Measurements from ENCODE around the gene DPEP1. TPM values are rescaled to one million over a fixed set of nuclear protein-coding genes. Genes with fewer than 3 reads are reported as not detected.

Gene DPEP1
- total and polyA plus RNA-seq, 10 donors = 0.33 to 39.5 (median 2.0) TPM

DNA sequence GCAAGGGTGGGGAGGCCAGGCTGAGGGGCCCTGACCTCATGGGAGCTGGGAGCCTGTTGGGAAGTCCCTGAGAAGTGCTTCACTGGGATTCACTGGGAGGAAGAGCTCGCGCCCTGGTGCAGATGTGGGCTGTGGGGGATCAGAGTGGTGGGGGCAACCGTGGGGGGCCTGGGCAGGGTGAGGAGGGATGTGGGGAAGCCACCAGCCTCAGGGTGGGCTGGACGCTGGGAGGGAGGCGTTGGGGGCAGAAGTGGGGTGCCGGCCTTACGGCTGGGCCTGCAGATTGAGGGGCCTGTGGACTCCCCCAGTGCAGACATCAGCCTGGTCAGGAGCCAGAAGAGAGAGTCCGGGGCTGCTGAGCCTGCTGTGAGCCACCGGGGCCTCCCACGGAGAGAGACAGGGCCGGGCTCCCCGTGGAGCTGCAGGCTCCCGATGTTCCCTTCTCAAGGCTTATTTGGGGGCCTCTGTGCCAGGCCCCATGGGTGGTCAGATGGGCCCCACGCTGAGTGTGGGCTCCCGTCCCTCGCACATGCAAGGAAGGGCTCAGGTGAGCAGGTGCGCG is 7.8 kb downstream of the DPEP1 start:
- Histone ChIP-seq H3K36me3 (no peaks in the 10 kb centered on the region), H3K9me3 (peaks cover 0 to 4% (median 0%) of the 10 kb centered on the region in 8 donors), H3K4me3 (no peak overlapping the region), H3K27me3 (replicated peaks in 1 of 7) (peaks cover 0 to 22% (median 0%) of the 10 kb centered on the region in 7 donors), H3K27ac (no peak overlapping the region), H3K4me1 (peaks cover 0 to 35% (median 13%) of the 10 kb centered on the region in 6 donors)
- intact Hi-C loops (cut with DNase I; ENCODE audit: low total_unique reads) = no loop called here
- DNase-seq = no peak
- WGBS, 5 donors = 83 to 90% (median 86%) methylated on average over 14 to 18 of the region's 18 CpGs
- TF ChIP-seq, protein P1, sequence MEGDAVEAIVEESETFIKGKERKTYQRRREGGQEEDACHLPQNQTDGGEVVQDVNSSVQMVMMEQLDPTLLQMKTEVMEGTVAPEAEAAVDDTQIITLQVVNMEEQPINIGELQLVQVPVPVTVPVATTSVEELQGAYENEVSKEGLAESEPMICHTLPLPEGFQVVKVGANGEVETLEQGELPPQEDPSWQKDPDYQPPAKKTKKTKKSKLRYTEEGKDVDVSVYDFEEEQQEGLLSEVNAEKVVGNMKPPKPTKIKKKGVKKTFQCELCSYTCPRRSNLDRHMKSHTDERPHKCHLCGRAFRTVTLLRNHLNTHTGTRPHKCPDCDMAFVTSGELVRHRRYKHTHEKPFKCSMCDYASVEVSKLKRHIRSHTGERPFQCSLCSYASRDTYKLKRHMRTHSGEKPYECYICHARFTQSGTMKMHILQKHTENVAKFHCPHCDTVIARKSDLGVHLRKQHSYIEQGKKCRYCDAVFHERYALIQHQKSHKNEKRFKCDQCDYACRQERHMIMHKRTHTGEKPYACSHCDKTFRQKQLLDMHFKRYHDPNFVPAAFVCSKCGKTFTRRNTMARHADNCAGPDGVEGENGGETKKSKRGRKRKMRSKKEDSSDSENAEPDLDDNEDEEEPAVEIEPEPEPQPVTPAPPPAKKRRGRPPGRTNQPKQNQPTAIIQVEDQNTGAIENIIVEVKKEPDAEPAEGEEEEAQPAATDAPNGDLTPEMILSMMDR (IDR thresholded peaks at IDR 0.05 in 8 of 11, conservative IDR thresholded peaks at IDR 0.05 in 3 of 11) = no peak
- no peak for TF ChIP-seq POLR2AphosphoS5 (IDR thresholded peaks at IDR 0.05)
- TF ChIP-seq POLR2A (IDR thresholded peaks at IDR 0.05) = no peak

DNA sequence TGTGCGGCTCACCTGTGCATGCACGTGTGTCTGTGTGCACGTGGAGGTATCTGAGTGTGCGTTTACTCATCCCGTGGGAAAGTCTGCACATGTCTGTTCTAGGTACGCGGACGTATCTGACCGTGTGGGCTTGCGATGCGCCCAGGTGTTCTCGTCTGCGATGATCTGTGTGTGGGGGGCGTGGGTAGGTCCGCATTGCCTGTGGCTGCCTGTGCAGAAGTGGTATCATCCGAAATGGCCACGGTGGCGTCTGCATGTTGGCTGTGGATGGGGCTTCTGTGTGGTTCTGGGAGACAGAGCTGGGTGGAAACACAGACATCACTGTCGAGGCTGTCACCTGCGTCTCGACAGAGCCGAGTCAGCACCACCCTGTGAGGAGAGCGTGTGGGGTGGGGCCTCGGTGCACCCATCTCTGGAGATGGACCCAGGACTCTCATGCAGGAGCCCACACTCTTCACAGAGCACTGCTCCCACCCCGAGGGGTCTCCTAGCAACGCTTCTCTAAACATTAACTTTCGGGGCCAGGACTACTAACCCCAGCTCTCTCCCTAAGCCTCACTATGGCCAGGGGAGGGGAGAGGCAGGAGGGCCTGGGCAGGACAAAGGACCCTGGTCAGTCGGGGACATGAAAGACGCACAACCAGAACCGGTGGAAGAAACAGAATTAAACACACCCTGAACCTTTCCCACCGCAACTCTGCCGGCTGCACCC is 8.4 kb downstream of the DPEP1 start:
- Histone ChIP-seq H3K27ac (no peak overlapping the region), H3K4me1 (peaks cover 0 to 29% (median 13%) of the 10 kb centered on the region in 6 donors), H3K9me3 (no peaks in the 10 kb centered on the region), H3K4me3 (no peak overlapping the region), H3K36me3 (no peaks in the 10 kb centered on the region), H3K27me3 (replicated peaks in 1 of 7) (peaks cover 0 to 22% (median 0%) of the 10 kb centered on the region in 7 donors)
- intact Hi-C loops (cut with DNase I; ENCODE audit: low total_unique reads) = no loop called here
- no peak for DNase-seq
- no peak for TF ChIP-seq POLR2AphosphoS5 (IDR thresholded peaks at IDR 0.05)
- TF ChIP-seq POLR2A (IDR thresholded peaks at IDR 0.05) = no peak
- TF ChIP-seq, protein P1 (IDR thresholded peaks at IDR 0.05 in 8 of 11, conservative IDR thresholded peaks at IDR 0.05 in 3 of 11) = no peak
- WGBS, 5 donors = 88 to 93% (median 91%) methylated on average over 32 of the region's 32 CpGs

DNA sequence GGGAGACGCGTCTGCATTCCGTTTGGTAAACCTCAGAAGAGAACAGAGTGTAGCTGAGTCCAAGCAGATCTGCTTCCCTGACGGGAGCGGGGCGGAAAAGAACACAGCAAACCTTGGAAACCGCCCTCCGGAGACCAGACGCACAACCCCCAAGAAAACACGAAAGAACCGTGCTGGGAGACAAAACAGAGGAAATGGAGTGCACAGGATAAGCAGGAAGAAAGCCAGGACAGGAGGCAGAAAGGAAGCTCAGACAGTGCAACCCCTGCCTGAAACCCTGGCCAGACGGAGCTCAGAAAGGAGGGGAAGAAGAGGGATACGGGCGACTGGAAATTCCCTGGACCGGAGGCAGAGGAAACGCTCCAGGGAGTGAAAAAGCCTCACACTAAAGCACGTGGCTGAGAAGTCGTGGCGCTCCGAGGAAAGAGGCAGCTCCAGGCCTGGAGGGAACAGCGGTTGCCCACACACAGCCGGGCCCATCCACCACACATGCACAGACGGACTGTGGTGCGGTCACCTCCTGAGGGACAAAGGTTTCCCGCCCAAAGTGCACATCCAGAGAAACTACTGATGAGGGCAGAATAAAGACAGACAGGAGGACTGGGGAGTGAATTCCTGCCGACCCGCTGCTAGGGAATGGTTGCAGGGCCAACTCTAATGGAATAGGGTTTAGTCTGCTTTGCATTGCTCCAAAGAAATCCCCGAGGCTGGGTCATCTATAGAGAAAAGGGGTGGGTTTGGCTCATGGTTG is 10.2 kb downstream of the DPEP1 start:
- intact Hi-C loops (cut with DNase I; ENCODE audit: low total_unique reads) = no loop called here
- no peaks in the 10 kb centered on the region for H3K9me3 ChIP-seq
- no peak overlapping the region for H3K4me3 ChIP-seq
- 40 to 56% (median 47%) methylated on average over 28 of the region's 28 CpGs for WGBS, 5 donors
- peak overlapping the region in 6 of 8 donors; percentile 20 to 70 (median 57) for H3K27ac ChIP-seq
- peaks cover 0 to 22% (median 0%) of the 10 kb centered on the region in 7 donors for H3K27me3 ChIP-seq (replicated peaks in 1 of 7)
- DNase-seq = no peak
- peaks cover 0 to 22% (median 8%) of the 10 kb centered on the region in 6 donors for H3K4me1 ChIP-seq
- no peak for TF ChIP-seq POLR2A (IDR thresholded peaks at IDR 0.05)
- peak in 1 of 3 donors; percentile 33 for TF ChIP-seq POLR2AphosphoS5 (IDR thresholded peaks at IDR 0.05)
- H3K36me3 ChIP-seq = no peaks in the 10 kb centered on the region

DNA sequence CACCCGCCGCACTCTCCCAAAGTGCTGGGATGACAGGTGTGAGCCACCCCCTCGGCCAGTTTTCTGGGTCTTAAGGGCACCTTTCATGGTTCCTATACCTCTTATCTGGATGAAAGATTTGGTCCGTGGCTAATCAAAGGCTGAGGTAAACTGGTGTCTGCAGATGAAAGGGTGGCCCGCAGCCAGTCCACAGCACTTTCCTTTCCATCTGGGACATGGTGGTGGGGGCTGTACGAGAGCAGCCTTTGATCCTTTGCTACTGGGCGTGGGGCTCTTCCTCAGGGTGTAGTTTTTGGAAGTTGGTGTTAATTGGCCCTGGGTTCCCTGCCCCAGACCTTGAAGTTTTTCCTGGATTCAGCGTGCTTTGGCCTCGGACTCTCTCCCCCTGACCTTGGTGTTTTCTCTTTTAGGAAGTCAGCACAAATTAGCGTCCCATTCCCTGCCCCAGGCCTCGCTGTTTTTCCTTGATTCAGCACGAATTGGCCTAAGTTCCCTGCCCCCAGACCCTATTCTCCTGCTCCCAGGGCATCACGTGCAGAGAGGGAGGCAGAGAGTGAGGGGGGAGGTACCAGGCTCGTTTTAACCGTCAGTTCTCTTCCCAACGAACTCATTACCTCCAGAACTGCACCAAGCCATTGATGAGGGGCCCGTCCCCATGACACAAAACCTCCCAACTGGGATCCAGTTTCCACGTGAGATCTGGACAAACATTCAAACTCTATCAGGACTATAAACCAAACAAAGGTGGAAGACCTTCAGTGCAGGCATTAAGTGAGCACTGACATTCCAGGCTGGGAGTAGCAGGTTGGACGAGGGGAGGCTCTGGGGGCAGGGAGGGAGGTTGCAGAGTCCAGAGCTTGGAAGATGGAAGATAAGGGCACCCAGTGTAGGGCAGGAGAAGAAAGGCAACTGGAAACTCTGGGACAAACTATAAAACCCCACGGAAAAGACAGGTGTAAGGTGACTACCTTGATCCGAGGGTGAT is 11.6 kb downstream of the DPEP1 start:
- Histone ChIP-seq H3K36me3 (no peaks in the 10 kb centered on the region), H3K4me3 (no peak overlapping the region), H3K4me1 (peaks cover 0 to 22% (median 8%) of the 10 kb centered on the region in 6 donors), H3K27me3 (replicated peaks in 1 of 7) (peaks cover 0 to 20% (median 0%) of the 10 kb centered on the region in 7 donors), H3K27ac (peak overlapping the region in 5 of 8 donors; percentile 46 to 70 (median 57)), H3K9me3 (peaks cover 0 to 1% (median 0%) of the 10 kb centered on the region in 8 donors)
- 53 to 68% (median 64%) methylated on average over 21 of the region's 21 CpGs for WGBS, 5 donors
- peak in 1 of 3 donors; percentile 29 for TF ChIP-seq POLR2AphosphoS5 (IDR thresholded peaks at IDR 0.05)
- no peak for TF ChIP-seq POLR2A (IDR thresholded peaks at IDR 0.05)
- DNase-seq = no peak
- intact Hi-C loops (cut with DNase I; ENCODE audit: low total_unique reads) = no loop called here

Measured in spleen (tissue), 11 donors.